Measurements from ENCODE around the gene ZNF836. TPM values are rescaled to one million over a fixed set of nuclear protein-coding genes. Genes with fewer than 3 reads are reported as not detected.
A peak's percentile ranks its signal among the peaks of the same experiment; 100 is the strongest.

Gene ZNF836
- total and polyA plus RNA-seq, 7 experiments from 2014 or later, result 10.2 to 57.5 (median 21.5) TPM

- Mint-ChIP-seq H3K27ac (peak overlapping the region; percentile 88 to 98 (median 96)), H3K27me3 (no peaks in the 10 kb centered on the region), H3K36me3 (peaks cover 8 to 59% (median 49%) of the 10 kb centered on the region in 5 donors), H3K4me3 (peak overlapping the region; percentile 92 to 99 (median 96)), H3K9me3 (peaks cover 0 to 83% (median 18%) of the 10 kb centered on the region in 11 donors), H3K4me1 (peaks cover 20 to 44% (median 33%) of the 10 kb centered on the region in 7 donors)
- peaks cover 0 to 19% (median 0%) of the 10 kb centered on the region in 3 experiments for H3K36me3 ChIP-seq (ENCODE audit: control insufficient read depth in 2 of 3, insufficient read depth in 3 of 3, low read length in 3 of 3)
- intact Hi-C loops (cut with micrococcal nuclease), result loop anchor here in 1 of 2 donors (2.0 kb wide), 1 partner anchor 964 kb away; the partner anchor contains the start of gene ZNF160
- DNase-seq (peak in 3 of 9 donors; percentile 2 to 24 (median 2)), ATAC-seq (no peak)
- no peaks in the 10 kb centered on the region for H3K27me3 ChIP-seq (ENCODE audit: control insufficient read depth in 2 of 2, insufficient read depth in 2 of 2, low read length in 2 of 2)
- peak overlapping the region; percentile 99 for H3K4me3 ChIP-seq (ENCODE audit: low read length)
- peaks cover 0 to 18% (median 4%) of the 10 kb centered on the region in 3 experiments for H3K9me3 ChIP-seq (ENCODE audit: control insufficient read depth in 2 of 3, low read length in 3 of 3)
- ChIA-PET CTCF (interaction anchor here (0.5 to 2.7 kb wide), 4 partner anchors 37 to 110 kb away, joined by 3 to 31 read pairs (median 4); no protein-coding TSS in a partner anchor), POLR2A (interaction anchor here (1.5 to 3.5 kb wide), 3 partner anchors 33 to 99 kb away, joined by 7 to 22 read pairs (median 15); partner anchors contain the start of genes PPP2R1A and ZNF836)
- peaks cover 15 to 18% of the 10 kb centered on the region in 2 donors for H3K4me1 ChIP-seq (ENCODE audit: control insufficient read depth in 2 of 2, insufficient read depth in 2 of 2, low read length in 2 of 2)
- peak overlapping the region; percentile 89 for H3K27ac ChIP-seq (ENCODE audit: low read depth, low read length)
Measured at GRCh38 chr19:52138278-52138982, 33.0 kb downstream of the ZNF836 start.

DNA sequence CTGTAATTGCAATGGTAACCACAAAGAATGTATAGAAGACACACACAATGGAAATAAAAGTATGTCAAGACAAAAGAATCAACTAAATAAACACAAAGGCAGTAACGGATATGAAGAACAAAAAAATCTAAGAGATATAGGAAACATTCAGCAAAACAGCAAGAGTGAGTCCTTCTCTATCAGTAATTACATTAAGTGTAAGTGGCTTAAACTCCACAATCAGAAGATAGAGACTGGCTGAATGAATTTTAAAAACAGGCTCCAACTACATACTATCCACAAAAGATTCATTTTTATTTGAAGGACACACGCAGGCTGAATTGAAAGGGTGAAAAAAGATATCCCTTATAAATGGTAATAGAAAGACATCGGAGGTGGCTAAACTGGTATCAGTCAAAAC, 51.1 kb downstream of the ZNF836 start:
- CTCF ChIA-PET, result no interaction called here
- no peaks in the 10 kb centered on the region for H3K27me3 Mint-ChIP-seq
- no peaks in the 10 kb centered on the region for H3K4me1 Mint-ChIP-seq
- H3K9me3 Mint-ChIP-seq, result peaks cover 20 to 100% (median 81%) of the 10 kb centered on the region in 11 donors
- peaks cover 10 to 96% (median 48%) of the 10 kb centered on the region in 3 experiments for H3K36me3 ChIP-seq (ENCODE audit: control insufficient read depth in 2 of 3, insufficient read depth in 3 of 3, low read length in 3 of 3)
- no peak overlapping the region for H3K4me3 ChIP-seq (ENCODE audit: low read length)
- H3K27ac ChIP-seq (ENCODE audit: low read depth, low read length), result no peak overlapping the region
- no peaks in the 10 kb centered on the region for H3K27me3 ChIP-seq (ENCODE audit: control insufficient read depth in 2 of 2, insufficient read depth in 2 of 2, low read length in 2 of 2)
- peaks cover 57 to 97% (median 92%) of the 10 kb centered on the region in 5 donors for H3K36me3 Mint-ChIP-seq
- ATAC-seq, result no peak
- no peak overlapping the region for H3K27ac Mint-ChIP-seq
- DNase-seq, result no peak
- intact Hi-C loops (cut with micrococcal nuclease), result no loop called here
- no peaks in the 10 kb centered on the region for H3K4me1 ChIP-seq (ENCODE audit: control insufficient read depth in 2 of 2, insufficient read depth in 2 of 2, low read length in 2 of 2)
- peak overlapping the region in 1 of 10 donors; percentile 34 for H3K4me3 Mint-ChIP-seq
- peaks cover 31 to 89% (median 63%) of the 10 kb centered on the region in 3 experiments for H3K9me3 ChIP-seq (ENCODE audit: control insufficient read depth in 2 of 3, low read length in 3 of 3)
- POLR2A ChIA-PET, result no interaction called here

DNA sequence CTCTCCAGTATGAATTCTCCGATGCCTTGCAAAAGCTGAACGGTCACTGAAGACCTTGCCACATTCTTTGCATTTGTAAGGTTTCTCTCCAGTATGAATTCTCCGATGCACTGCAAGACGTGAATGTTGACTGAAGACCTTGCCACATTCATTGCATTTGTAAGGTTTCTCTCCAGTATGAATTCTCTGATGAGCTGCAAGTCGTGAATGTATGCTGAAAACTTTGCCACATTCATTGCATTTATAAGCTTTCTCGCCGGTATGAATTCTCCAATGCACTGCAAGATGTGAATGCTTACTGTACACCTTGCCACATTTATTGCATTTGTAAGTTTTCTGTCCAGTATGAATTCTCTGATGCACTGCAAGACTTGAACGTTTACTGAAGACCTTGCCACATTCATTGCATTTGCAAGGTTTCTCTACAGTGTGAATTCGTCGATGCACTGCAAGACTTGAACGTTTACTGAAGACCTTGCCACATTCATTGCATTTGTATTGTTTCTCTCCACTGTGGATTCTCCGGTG, 55.8 kb downstream of the ZNF836 start:
- peaks cover 10 to 60% (median 29%) of the 10 kb centered on the region in 3 experiments for H3K36me3 ChIP-seq (ENCODE audit: control insufficient read depth in 2 of 3, insufficient read depth in 3 of 3, low read length in 3 of 3)
- DNase-seq (no peak), ATAC-seq (no peak)
- ChIA-PET CTCF (no interaction called here), POLR2A (no interaction called here)
- Mint-ChIP-seq H3K4me1 (no peaks in the 10 kb centered on the region), H3K27ac (no peak overlapping the region), H3K9me3 (peaks cover 28 to 100% (median 80%) of the 10 kb centered on the region in 11 donors), H3K27me3 (no peaks in the 10 kb centered on the region), H3K4me3 (no peak overlapping the region), H3K36me3 (peaks cover 54 to 79% (median 67%) of the 10 kb centered on the region in 5 donors)
- no peaks in the 10 kb centered on the region for H3K27me3 ChIP-seq (ENCODE audit: control insufficient read depth in 2 of 2, insufficient read depth in 2 of 2, low read length in 2 of 2)
- H3K4me1 ChIP-seq (ENCODE audit: control insufficient read depth in 2 of 2, insufficient read depth in 2 of 2, low read length in 2 of 2), result no peaks in the 10 kb centered on the region
- intact Hi-C loops (cut with micrococcal nuclease), result no loop called here
- no peak overlapping the region for H3K27ac ChIP-seq (ENCODE audit: low read depth, low read length)
- peaks cover 48 to 96% (median 88%) of the 10 kb centered on the region in 3 experiments for H3K9me3 ChIP-seq (ENCODE audit: control insufficient read depth in 2 of 3, low read length in 3 of 3)
- peak overlapping the region; percentile 5 for H3K4me3 ChIP-seq (ENCODE audit: low read length)

- Mint-ChIP-seq H3K27me3 (no peaks in the 10 kb centered on the region), H3K9me3 (peaks cover 22 to 100% (median 78%) of the 10 kb centered on the region in 11 donors), H3K27ac (no peak overlapping the region), H3K36me3 (peaks cover 47 to 73% (median 61%) of the 10 kb centered on the region in 5 donors), H3K4me1 (no peaks in the 10 kb centered on the region), H3K4me3 (no peak overlapping the region)
- intact Hi-C loops (cut with micrococcal nuclease), result no loop called here
- ATAC-seq (no peak), DNase-seq (no peak)
- H3K27ac ChIP-seq (ENCODE audit: low read depth, low read length), result no peak overlapping the region
- peaks cover 10 to 51% (median 23%) of the 10 kb centered on the region in 3 experiments for H3K36me3 ChIP-seq (ENCODE audit: control insufficient read depth in 2 of 3, insufficient read depth in 3 of 3, low read length in 3 of 3)
- peak overlapping the region; percentile 5 for H3K4me3 ChIP-seq (ENCODE audit: low read length)
- H3K9me3 ChIP-seq (ENCODE audit: control insufficient read depth in 2 of 3, low read length in 3 of 3), result peaks cover 41 to 96% (median 80%) of the 10 kb centered on the region in 3 experiments
- CTCF ChIA-PET, result no interaction called here
- H3K4me1 ChIP-seq (ENCODE audit: control insufficient read depth in 2 of 2, insufficient read depth in 2 of 2, low read length in 2 of 2), result no peaks in the 10 kb centered on the region
- H3K27me3 ChIP-seq (ENCODE audit: control insufficient read depth in 2 of 2, insufficient read depth in 2 of 2, low read length in 2 of 2), result no peaks in the 10 kb centered on the region
- POLR2A ChIA-PET, result no interaction called here
Measured at GRCh38 chr19:52114691-52115090, 56.7 kb downstream of the ZNF836 start.

DNA sequence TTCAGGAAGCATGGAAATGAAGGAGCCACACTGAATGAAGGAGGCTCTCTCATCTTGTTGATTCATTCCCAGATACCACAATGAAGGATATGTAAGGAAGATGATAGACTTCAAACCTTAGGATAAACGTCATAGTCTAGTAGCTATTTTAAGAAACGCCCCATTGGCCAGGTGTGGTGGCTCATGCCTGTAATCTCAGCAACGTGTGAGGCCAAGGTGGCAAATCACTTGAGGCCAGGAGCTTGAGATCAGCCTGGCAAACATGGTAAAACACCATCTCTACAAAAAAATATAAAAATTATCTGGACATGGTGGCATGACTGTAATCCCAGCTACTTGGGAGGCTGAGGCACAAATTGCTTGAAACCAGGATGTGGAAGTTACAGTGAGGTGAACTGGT, 58.8 kb downstream of the ZNF836 start:
- Histone ChIP-seq H3K9me3 (ENCODE audit: control insufficient read depth in 2 of 3, low read length in 3 of 3) (peaks cover 34 to 96% (median 68%) of the 10 kb centered on the region in 3 experiments), H3K36me3 (ENCODE audit: control insufficient read depth in 2 of 3, insufficient read depth in 3 of 3, low read length in 3 of 3) (peaks cover 10 to 30% (median 10%) of the 10 kb centered on the region in 3 experiments), H3K4me3 (ENCODE audit: low read length) (no peak overlapping the region), H3K4me1 (ENCODE audit: control insufficient read depth in 2 of 2, insufficient read depth in 2 of 2, low read length in 2 of 2) (no peaks in the 10 kb centered on the region), H3K27me3 (ENCODE audit: control insufficient read depth in 2 of 2, insufficient read depth in 2 of 2, low read length in 2 of 2) (no peaks in the 10 kb centered on the region), H3K27ac (ENCODE audit: low read depth, low read length) (no peak overlapping the region)
- POLR2A ChIA-PET, result no interaction called here
- Mint-ChIP-seq H3K27ac (no peak overlapping the region), H3K27me3 (no peaks in the 10 kb centered on the region), H3K9me3 (peaks cover 17 to 99% (median 71%) of the 10 kb centered on the region in 11 donors), H3K4me3 (peak overlapping the region in 1 of 10 donors; percentile 34), H3K36me3 (peaks cover 33 to 55% (median 40%) of the 10 kb centered on the region in 5 donors), H3K4me1 (no peaks in the 10 kb centered on the region)
- CTCF ChIA-PET, result no interaction called here
- intact Hi-C loops (cut with micrococcal nuclease), result no loop called here
- no peak for DNase-seq
- no peak for ATAC-seq

GRCh38 chr19:52110780-52111179, 60.6 kb downstream of the ZNF836 start:
- Mint-ChIP-seq H3K4me3 (no peak overlapping the region), H3K27me3 (no peaks in the 10 kb centered on the region)

More at GRCh38 chr19:52110780-52111179, 60.6 kb downstream of the ZNF836 start:
- Mint-ChIP-seq H3K4me1 (no peaks in the 10 kb centered on the region), H3K36me3 (peaks cover 23 to 46% (median 26%) of the 10 kb centered on the region in 5 donors), H3K9me3 (peaks cover 18 to 96% (median 70%) of the 10 kb centered on the region in 11 donors), H3K27ac (no peak overlapping the region)
- ATAC-seq, result no peak
- peaks cover 0 to 14% (median 0%) of the 10 kb centered on the region in 3 experiments for H3K36me3 ChIP-seq (ENCODE audit: control insufficient read depth in 2 of 3, insufficient read depth in 3 of 3, low read length in 3 of 3)
- H3K27ac ChIP-seq (ENCODE audit: low read depth, low read length), result no peak overlapping the region
- POLR2A ChIA-PET, result interaction anchor here (0.6 to 1.9 kb wide), 2 partner anchors 13 to 390 kb away, joined by 3 to 5 read pairs; no protein-coding TSS in a partner anchor
- H3K4me1 ChIP-seq (ENCODE audit: control insufficient read depth in 2 of 2, insufficient read depth in 2 of 2, low read length in 2 of 2), result no peaks in the 10 kb centered on the region
- no peak overlapping the region for H3K4me3 ChIP-seq (ENCODE audit: low read length)
- intact Hi-C loops (cut with micrococcal nuclease), result no loop called here
- no peaks in the 10 kb centered on the region for H3K27me3 ChIP-seq (ENCODE audit: control insufficient read depth in 2 of 2, insufficient read depth in 2 of 2, low read length in 2 of 2)
- peaks cover 24 to 94% (median 55%) of the 10 kb centered on the region in 3 experiments for H3K9me3 ChIP-seq (ENCODE audit: control insufficient read depth in 2 of 3, low read length in 3 of 3)
- DNase-seq, result no peak
- CTCF ChIA-PET, result no interaction called here

All from naive thymus-derived CD4-positive, alpha-beta T cell (primary cell).